SK-N-SH treated with all-trans-retinoic acid at 6 μM for 48 hours (cell line): ENCODE data around the gene KRT83.

Source experiments
- ARNTL ChIP-seq: fragments of 450-650 bp; formaldehyde crosslinking; IDR thresholded peaks from 2 replicates; pipeline ENCODE4 v1.5.0; 2020; ENCODE audit warnings: low read depth, mild to moderate bottlenecking, moderate library complexity, borderline replicate concordance
- BACH2 ChIP-seq: fragments of 250-450 bp; sonication (Bioruptor Pico); IDR thresholded peaks from 2 replicates; pipeline ENCODE4 v1.9.0; 2021; ENCODE audit warnings: mild to moderate bottlenecking, borderline replicate concordance
- ESRRG ChIP-seq: fragments of 250-450 bp; sonication (Bioruptor Pico); IDR thresholded peaks from 2 replicates; pipeline ENCODE4 v1.6.1; 2021; ENCODE audit warnings: mild to moderate bottlenecking
- GLIS3 ChIP-seq: fragments of 250-450 bp; sonication (Bioruptor Pico); IDR thresholded peaks from 2 replicates; pipeline ENCODE4 v1.5.0; 2020; ENCODE audit warnings: mild to moderate bottlenecking, moderate library complexity
- OSR1 ChIP-seq: fragments of 250-450 bp; sonication (Bioruptor Pico); IDR thresholded peaks from 2 replicates; pipeline ENCODE4 v1.8.0; 2022; ENCODE audit warnings: moderate library complexity, mild to moderate bottlenecking, inconsistent platforms
- PATZ1 ChIP-seq: fragments of 250-450 bp; sonication (Bioruptor Pico); IDR thresholded peaks from 2 replicates; pipeline ENCODE4 v1.8.0; 2020; ENCODE audit warnings: mild to moderate bottlenecking, moderate library complexity, borderline replicate concordance
- RARB ChIP-seq: fragments of 250-450 bp; sonication (Bioruptor Pico); IDR thresholded peaks from 2 replicates; pipeline ENCODE4 v1.8.0; 2021; ENCODE audit warnings: mild to moderate bottlenecking, moderate library complexity
- SNAI2 ChIP-seq: fragments of 250-450 bp; sonication (Bioruptor Pico); IDR thresholded peaks from 2 replicates; pipeline ENCODE4 v1.5.0; 2020; ENCODE audit warnings: mild to moderate bottlenecking, moderate library complexity
- TCF4 ChIP-seq: fragments of 250-450 bp; sonication (Bioruptor Pico); IDR thresholded peaks from 2 replicates; pipeline ENCODE4 v1.8.0; 2021; ENCODE audit warnings: mild to moderate bottlenecking, moderate library complexity, borderline replicate concordance
- TSHZ2 ChIP-seq: fragments of 250-450 bp; sonication (Bioruptor Pico); IDR thresholded peaks from 2 replicates; pipeline ENCODE4 v1.5.0; 2020; ENCODE audit warnings: mild to moderate bottlenecking, moderate library complexity
- ZC3H10 ChIP-seq: fragments of 250-450 bp; sonication (Bioruptor Pico); IDR thresholded peaks from 2 replicates; pipeline ENCODE4 v1.5.1; 2021; ENCODE audit warnings: mild to moderate bottlenecking, moderate library complexity
- ZFP3 ChIP-seq: fragments of 250-450 bp; sonication (Bioruptor Pico); IDR thresholded peaks from 2 replicates; pipeline ENCODE4 v1.5.0; 2020; ENCODE audit warnings: mild to moderate bottlenecking, moderate library complexity
- ZNF70 ChIP-seq: fragments of 450-650 bp; formaldehyde crosslinking; IDR thresholded peaks from 2 replicates; pipeline ENCODE4 v1.5.0; 2020; ENCODE audit warnings: mild to moderate bottlenecking, moderate library complexity
- TF ChIP-seq, protein P1 (sequence below): fragments of 250-450 bp; sonication (Bioruptor Pico); IDR thresholded peaks from 2 replicates; pipeline ENCODE4 v1.8.0; 2021; ENCODE audit warnings: low read depth, mild to moderate bottlenecking, moderate library complexity, borderline replicate concordance

GRCh38 chr12:52331039-52331438 lies 9.8 kb upstream of the KRT83 start:
- no peak for TF ChIP-seq PATZ1 (CRISPR knock-in tag)
- no peak for TF ChIP-seq BACH2 (CRISPR knock-in tag)
- TF ChIP-seq, protein P1, sequence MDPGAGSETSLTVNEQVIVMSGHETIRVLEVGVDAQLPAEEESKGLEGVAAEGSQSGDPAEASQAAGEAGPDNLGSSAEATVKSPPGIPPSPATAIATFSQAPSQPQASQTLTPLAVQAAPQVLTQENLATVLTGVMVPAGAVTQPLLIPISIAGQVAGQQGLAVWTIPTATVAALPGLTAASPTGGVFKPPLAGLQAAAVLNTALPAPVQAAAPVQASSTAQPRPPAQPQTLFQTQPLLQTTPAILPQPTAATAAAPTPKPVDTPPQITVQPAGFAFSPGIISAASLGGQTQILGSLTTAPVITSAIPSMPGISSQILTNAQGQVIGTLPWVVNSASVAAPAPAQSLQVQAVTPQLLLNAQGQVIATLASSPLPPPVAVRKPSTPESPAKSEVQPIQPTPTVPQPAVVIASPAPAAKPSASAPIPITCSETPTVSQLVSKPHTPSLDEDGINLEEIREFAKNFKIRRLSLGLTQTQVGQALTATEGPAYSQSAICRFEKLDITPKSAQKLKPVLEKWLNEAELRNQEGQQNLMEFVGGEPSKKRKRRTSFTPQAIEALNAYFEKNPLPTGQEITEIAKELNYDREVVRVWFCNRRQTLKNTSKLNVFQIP = no peak
- no peak for TF ChIP-seq ESRRG (CRISPR knock-in tag)
- no peak for TF ChIP-seq ZFP3 (CRISPR knock-in tag)
- no peak for TF ChIP-seq ZC3H10 (CRISPR knock-in tag)
- no peak for TF ChIP-seq TSHZ2 (CRISPR knock-in tag)
- TF ChIP-seq TCF4 (CRISPR knock-in tag) = no peak
- no peak for TF ChIP-seq ZNF70 (CRISPR knock-in tag)
- TF ChIP-seq RARB (CRISPR knock-in tag) = no peak
- no peak for TF ChIP-seq ARNTL
- TF ChIP-seq OSR1 (CRISPR knock-in tag) = no peak
- TF ChIP-seq GLIS3 (CRISPR knock-in tag) = no peak
- TF ChIP-seq SNAI2 (CRISPR knock-in tag) = no peak
